ENCODE measurements around the gene B9D2.

DNA sequence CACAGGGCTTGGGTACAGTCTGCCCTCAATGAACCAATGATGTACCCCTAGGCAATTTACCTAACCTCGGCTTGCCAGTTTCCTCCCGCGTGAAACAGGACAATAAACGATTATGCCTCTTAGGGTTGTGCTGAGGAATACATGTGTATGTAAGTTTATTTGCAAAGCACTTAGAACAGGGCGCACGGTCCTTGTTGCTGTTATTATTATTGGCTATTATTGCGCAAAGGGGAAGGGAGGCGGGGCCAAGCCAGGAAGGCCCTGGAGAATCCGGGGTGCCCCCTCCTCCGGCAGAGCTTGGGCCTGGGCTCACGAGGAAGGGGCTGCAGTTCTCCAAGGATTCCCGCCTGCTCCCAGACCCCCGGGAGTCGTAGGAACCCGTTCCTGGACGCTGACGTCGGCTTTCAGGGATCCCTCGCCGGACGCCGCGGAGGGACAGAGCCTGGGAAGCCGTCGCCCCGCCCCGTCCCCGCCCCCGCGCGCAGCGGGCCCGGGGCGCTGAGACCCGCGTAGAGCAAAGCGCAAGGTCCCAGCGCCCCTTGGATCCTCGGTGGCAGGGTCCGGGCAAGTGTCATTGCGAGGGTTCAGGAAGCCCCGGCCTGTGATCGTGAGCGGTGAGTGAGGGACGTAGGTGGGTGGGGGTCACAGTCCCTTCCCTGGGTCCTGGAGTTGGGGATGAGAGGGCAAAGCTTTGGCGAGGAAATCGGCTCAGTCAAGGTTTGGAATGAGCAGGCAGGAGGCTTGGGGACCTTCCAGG is 12.5 kb upstream of the B9D2 start, which contains the start of gene TMEM91:
- TF ChIP-seq, protein P1, sequence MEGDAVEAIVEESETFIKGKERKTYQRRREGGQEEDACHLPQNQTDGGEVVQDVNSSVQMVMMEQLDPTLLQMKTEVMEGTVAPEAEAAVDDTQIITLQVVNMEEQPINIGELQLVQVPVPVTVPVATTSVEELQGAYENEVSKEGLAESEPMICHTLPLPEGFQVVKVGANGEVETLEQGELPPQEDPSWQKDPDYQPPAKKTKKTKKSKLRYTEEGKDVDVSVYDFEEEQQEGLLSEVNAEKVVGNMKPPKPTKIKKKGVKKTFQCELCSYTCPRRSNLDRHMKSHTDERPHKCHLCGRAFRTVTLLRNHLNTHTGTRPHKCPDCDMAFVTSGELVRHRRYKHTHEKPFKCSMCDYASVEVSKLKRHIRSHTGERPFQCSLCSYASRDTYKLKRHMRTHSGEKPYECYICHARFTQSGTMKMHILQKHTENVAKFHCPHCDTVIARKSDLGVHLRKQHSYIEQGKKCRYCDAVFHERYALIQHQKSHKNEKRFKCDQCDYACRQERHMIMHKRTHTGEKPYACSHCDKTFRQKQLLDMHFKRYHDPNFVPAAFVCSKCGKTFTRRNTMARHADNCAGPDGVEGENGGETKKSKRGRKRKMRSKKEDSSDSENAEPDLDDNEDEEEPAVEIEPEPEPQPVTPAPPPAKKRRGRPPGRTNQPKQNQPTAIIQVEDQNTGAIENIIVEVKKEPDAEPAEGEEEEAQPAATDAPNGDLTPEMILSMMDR (IDR thresholded peaks at IDR 0.05): no peak
- TF ChIP-seq GABPA (IDR thresholded peaks at IDR 0.05; ENCODE audit: low read depth): no peak
- no peak for TF ChIP-seq RFX5 (IDR thresholded peaks at IDR 0.05; ENCODE audit: low read length)
- no peak for TF ChIP-seq EZH2phosphoT487 (IDR thresholded peaks at IDR 0.05; ENCODE audit: borderline replicate concordance, low read depth)

Measured in SK-N-SH (cell line).